ENCODE measurements around the gene WFIKKN1. TPM values are rescaled to one million over a fixed set of nuclear protein-coding genes. Genes with fewer than 3 reads are reported as not detected.

The WFIKKN1 gene
- total RNA-seq, 1 experiment from 2014 or later: 4.5 TPM

DNA sequence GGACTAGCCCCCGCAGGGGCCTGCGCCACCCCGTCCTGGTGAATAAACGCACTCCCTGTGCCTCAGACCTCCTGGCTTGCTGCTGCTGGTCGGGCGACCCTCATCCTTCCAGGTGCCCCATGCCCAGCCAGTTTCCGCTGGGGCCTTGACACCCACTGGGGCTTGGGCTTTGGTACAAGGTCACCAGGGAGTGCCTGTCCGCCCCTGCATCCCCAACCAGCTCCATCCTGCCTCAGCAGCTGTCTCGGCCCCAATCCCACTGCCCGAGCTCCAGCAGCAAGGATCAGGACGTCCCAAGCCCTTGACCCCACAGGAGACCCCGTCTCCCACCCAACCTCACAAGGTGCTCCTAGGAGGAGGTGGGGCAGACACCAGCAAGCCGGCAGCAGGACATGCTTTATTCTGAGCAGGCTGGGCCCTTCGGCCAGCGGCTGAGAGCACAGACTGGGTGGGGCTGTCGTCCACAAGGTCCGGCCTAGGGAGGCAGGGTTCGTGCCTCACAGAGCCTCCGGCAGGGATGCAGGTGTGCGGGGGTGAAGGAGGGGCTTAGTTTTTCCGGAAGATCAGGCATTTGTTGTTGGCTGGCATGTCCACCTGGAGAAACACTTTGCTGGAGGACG, 3.4 kb downstream of the WFIKKN1 start:
- no peaks in the 10 kb centered on the region; the same call in none of the 2 replicates for H3K36me3 ChIP-seq (replicated peaks; ENCODE audit: control insufficient read depth, insufficient read depth, low read length)
- DNase-seq: no peak
- no peaks in the 10 kb centered on the region for H3K27me3 ChIP-seq (ENCODE audit: control insufficient read depth, insufficient read depth, low read length)
- H3K4me3 ChIP-seq (ENCODE audit: insufficient read depth, low read depth, low read length): no peak overlapping the region

DNA sequence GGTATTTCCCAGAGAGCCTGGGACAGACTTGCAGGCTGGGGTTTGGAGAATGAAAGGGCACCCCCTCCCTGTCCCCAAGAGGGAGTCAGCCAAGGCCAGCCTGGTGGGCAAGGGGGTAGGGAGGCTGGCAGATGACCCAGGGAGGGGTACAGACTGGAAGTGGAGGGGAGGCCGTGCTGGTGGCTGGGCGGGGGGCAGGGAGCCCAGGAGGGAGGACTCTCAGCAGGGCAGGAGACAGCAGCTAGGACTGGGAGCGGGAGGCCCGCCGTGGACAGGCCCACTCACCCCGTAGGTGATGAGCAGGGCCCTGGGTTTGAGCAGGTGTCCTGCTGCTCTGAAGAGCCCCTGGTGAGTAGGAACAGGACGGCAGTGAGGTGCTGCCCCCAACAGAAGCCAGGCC, 4.2 kb downstream of the WFIKKN1 start:
- no peaks in the 10 kb centered on the region for H3K27me3 ChIP-seq (ENCODE audit: control insufficient read depth, insufficient read depth, low read length)
- H3K36me3 ChIP-seq (replicated peaks; ENCODE audit: control insufficient read depth, insufficient read depth, low read length): no peaks in the 10 kb centered on the region; the same call in none of the 2 replicates
- DNase-seq: no peak
- no peak overlapping the region for H3K4me3 ChIP-seq (ENCODE audit: insufficient read depth, low read depth, low read length)

DNA sequence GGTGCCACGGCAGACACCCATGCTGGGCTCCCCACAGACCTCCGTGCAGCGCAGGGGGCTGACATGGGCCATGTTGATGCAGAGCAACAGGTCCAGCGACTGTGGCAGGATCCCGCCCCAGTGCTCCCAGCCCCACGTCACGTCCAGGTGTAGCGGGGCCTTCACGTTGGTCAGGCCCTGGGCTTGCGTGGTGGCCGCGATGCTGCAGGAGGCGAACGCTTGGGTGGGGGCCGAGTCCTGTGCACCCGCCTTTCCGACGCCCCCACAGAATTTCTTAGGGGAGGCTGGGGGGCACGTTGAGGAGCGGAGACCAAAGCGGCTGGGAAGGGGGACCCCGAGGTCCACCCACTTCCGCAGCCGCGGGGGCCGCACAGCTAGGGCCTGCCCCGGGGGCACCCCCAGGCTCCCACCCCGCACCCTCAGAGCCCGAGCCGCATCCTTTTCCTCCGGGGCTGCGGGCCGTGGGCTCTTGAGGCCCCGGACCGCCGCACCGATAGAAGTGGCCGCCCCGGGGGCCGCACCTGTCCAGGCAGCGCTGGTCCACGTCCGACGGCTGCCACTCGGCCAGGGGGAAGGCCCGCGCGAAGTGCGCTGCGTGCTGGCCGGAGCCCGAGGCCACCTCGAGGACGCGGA, 4.9 kb downstream of the WFIKKN1 start:
- Histone ChIP-seq H3K27me3 (ENCODE audit: control insufficient read depth, insufficient read depth, low read length) (no peaks in the 10 kb centered on the region), H3K36me3 (replicated peaks; ENCODE audit: control insufficient read depth, insufficient read depth, low read length) (no peaks in the 10 kb centered on the region; the same call in none of the 2 replicates), H3K4me3 (ENCODE audit: insufficient read depth, low read depth, low read length) (peak overlapping the region; percentile 92)
- no peak for DNase-seq

DNA sequence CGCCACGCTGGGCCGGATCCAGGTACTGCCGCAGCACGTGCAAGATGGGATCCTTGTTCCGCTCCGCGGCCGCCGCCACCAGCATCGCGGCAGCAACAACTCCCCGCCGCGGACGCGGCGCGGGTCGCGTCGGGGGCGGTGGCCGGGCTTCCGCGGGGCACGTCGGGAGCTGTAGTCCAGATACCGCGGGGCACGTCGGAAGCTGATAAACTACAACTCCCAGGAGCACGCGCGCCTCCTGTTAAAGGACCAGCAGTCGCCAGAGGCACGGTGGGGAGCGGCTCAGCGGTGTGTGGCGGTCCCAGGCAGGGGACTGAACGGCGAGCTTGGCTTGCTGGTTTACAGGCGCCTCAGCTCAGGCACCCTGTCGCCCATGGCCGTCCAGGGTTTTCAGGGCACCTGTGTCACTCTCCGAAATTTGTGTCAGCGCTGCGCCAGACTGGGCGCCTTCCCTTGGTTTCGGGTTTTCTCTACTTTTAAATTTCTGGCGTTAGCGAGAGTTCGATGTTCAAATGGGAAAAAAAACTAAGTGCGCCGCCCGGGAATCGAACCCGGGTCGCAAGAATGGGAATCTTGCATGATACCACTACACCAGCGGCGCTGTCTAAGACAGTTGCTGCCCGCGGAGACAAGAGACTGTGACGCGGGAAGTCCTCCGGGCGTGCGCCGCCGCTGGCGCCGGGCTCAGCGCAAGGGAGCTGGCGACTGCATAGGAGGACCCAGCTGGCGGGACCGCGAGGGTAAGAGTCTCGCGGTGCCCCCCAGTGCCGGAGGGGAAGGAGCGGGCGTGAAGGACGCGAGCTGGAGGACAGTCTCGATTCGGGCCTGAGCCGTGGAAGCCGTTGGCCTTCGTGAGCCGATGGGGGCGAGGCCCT, 5.7 kb downstream of the WFIKKN1 start, which contains the start of gene METTL26:
METTL26 (minus strand) TSS at position 100 of the 875 bp plus-strand sequence; CDS start at position 85, 15 bp downstream.
- Histone ChIP-seq H3K4me3 (ENCODE audit: insufficient read depth, low read depth, low read length) (peak within 1 kb of the TSS; percentile 92), H3K36me3 (replicated peaks; ENCODE audit: control insufficient read depth, insufficient read depth, low read length) (no peaks in the 10 kb centered on the region; the same call in none of the 2 replicates), H3K27me3 (ENCODE audit: control insufficient read depth, insufficient read depth, low read length) (no peaks in the 10 kb centered on the region)
- DNase-seq: peak; percentile 99

DNA sequence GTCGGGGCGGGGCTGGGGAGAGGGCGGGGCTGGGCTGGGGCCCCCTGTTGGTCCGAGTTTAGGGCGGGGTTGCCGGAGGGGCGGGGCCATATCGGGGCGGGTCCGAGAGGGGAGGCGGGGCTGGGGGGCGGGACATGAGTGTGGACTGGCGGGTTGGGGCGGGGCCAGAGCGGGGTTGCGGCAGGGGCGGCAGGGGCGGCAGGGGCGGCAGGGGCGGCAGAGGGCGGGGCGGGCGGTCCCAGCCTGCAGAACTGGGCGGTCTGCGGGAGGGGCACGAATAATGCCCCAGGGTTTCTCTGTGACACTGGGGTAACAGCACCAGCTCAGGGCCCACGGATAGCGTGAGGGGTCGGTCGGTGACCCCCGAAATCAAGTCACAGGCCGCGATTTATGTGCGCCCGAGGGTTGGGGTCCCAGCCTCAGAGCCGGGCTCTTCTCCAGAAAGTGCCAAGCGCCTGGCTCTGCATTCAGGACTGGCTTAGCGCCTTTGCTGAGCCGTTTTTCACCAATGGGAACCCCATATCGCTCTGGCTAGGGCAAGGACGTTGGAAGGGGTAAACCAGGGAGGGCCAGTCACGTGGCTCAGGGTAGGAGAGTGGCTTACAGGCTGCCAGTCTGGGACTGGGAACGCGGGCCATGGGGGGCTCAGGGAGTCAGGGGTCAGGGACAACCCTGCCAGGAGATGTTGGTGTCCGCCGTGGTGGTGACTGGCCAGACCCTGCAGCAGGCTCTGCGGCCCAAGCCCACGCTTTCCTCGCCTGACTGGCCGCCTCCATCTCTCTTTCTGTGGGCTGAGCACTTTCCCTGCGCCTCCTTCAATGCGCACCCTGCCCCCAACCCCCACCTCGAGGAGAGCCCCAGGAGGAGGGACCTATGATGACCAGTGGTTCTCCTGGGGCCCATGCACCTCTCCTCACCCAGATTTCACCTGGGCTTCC, 6.6 kb downstream of the WFIKKN1 start:
- H3K4me3 ChIP-seq (ENCODE audit: insufficient read depth, low read depth, low read length): peak overlapping the region; percentile 92
- H3K36me3 ChIP-seq (replicated peaks; ENCODE audit: control insufficient read depth, insufficient read depth, low read length): no peaks in the 10 kb centered on the region; the same call in none of the 2 replicates
- H3K27me3 ChIP-seq (ENCODE audit: control insufficient read depth, insufficient read depth, low read length): peaks cover 1% of the 10 kb centered on the region
- peak; percentile 100 for DNase-seq

DNA sequence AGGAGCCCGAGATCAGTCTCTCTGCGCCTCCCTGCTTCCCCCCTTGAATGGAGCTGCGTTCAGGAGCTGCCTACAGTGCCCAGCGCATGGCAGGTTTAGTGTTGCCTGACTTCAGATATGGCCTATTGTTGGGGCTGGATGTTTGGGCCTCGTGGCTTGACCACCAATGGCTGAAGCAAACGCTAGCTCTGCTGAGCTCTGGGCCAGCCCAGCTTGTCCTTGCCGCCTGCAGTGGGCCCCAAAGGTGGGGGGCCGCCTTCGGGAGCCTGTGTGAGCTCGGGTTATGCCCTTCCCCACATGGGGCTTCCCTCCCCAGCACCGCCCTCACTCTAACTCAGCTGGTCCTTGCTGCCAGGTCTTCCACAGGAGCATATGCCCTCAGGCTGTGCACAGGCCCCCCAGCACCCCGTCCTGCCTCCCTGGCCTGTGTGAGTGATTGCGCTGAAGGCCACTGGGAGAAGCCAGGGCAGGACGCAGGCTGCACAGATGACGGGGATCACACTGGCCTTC, 7.3 kb downstream of the WFIKKN1 start:
- H3K36me3 ChIP-seq (replicated peaks; ENCODE audit: control insufficient read depth, insufficient read depth, low read length): no peaks in the 10 kb centered on the region; the same call in none of the 2 replicates
- H3K4me3 ChIP-seq (ENCODE audit: insufficient read depth, low read depth, low read length): no peak overlapping the region
- DNase-seq: no peak
- H3K27me3 ChIP-seq (ENCODE audit: control insufficient read depth, insufficient read depth, low read length): peaks cover 3% of the 10 kb centered on the region

DNA sequence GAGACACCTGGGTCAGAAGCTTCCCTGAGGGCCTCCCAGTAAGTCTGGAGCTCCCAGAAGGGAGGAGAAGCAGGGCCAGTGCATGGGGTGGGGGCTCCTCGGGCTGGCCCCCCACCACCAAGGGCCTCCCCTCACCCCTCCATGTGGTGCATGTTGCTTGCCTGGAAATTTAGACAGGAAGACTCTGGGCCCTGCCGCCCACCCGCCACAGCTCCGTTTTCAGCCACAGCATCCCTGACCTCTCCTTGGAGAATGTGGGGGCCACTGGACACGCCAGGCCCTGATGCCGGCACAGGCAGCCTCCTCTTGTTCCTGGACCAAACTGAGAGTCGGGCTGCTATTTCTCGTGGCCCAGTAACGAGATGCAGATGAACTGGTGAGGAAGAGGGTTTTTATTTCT, 8.1 kb downstream of the WFIKKN1 start:
- peaks cover 3% of the 10 kb centered on the region for H3K27me3 ChIP-seq (ENCODE audit: control insufficient read depth, insufficient read depth, low read length)
- H3K4me3 ChIP-seq (ENCODE audit: insufficient read depth, low read depth, low read length): no peak overlapping the region
- DNase-seq: no peak
- H3K36me3 ChIP-seq (replicated peaks; ENCODE audit: control insufficient read depth, insufficient read depth, low read length): no peaks in the 10 kb centered on the region; the same call in none of the 2 replicates

DNA sequence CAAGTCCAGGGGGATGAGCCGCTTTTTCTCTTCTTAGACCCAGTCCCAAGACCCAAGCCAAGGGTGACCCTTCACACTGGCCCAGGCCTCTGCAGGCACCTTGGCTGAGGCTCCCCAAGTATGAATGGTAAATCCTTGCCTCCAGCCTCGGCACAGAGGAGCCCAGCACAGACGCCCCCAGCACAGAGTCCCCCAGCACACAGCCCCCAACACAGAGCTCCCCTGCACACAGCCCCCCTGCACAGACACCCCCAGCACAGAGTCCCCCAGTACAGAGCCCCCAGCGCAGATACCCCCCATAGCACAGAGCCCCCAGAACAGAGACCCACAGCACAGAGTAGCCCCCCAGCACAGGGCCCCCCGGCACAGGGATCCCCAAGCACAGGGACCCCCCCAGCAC, 9.8 kb downstream of the WFIKKN1 start:
- H3K36me3 ChIP-seq (replicated peaks; ENCODE audit: control insufficient read depth, insufficient read depth, low read length): no peaks in the 10 kb centered on the region
- H3K4me3 ChIP-seq (ENCODE audit: insufficient read depth, low read depth, low read length): no peak overlapping the region
- peaks cover 3% of the 10 kb centered on the region for H3K27me3 ChIP-seq (ENCODE audit: control insufficient read depth, insufficient read depth, low read length)
- DNase-seq: no peak

DNA sequence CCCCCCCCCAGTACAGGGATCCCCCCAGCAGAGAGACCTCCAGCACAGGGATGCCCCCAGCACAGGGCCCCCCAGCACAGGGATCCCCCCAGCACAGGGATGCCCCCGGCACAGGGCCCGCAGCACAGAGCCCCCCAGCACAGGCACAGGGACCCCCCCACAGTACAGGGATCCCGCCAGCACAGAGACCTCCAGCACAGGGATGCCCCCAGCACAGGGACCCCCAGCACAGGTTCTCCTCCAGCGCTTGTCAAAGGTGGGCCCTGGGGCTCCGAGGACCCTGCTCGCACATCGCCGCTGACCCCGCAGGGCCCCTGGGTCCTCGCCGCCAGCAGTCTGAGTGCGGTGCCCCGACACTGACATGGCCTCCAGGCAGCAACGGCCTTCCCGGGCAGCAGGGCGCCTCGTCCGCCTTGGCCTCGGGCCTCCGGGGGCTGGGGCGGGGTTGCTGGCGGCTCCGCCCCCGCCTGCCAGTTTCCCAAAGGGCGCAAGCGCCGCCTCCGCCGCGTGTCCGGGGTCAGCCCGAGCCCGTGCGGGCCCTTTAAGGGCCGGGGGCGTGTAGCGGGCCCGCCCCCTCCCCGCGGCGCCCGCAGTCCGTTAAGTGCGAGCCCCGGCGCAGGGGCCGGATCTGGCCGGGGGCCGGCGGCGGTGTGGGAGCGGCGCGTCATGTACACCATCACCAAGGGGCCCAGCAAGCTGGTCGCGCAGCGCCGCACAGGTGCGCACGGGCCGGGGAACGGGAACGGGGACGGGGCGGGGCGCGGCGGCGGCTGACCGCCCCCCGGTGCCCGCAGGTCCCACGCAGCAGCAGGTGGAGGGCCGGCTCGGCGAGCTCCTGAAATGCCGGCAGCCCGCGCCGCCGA, 10.8 kb downstream of the WFIKKN1 start, which contains the start of gene MCRIP2:
MCRIP2 (plus strand) TSS at position 503 of the 863 bp plus-strand sequence; CDS start at position 667, 164 bp downstream.
- peak; percentile 100 for DNase-seq

DNA sequence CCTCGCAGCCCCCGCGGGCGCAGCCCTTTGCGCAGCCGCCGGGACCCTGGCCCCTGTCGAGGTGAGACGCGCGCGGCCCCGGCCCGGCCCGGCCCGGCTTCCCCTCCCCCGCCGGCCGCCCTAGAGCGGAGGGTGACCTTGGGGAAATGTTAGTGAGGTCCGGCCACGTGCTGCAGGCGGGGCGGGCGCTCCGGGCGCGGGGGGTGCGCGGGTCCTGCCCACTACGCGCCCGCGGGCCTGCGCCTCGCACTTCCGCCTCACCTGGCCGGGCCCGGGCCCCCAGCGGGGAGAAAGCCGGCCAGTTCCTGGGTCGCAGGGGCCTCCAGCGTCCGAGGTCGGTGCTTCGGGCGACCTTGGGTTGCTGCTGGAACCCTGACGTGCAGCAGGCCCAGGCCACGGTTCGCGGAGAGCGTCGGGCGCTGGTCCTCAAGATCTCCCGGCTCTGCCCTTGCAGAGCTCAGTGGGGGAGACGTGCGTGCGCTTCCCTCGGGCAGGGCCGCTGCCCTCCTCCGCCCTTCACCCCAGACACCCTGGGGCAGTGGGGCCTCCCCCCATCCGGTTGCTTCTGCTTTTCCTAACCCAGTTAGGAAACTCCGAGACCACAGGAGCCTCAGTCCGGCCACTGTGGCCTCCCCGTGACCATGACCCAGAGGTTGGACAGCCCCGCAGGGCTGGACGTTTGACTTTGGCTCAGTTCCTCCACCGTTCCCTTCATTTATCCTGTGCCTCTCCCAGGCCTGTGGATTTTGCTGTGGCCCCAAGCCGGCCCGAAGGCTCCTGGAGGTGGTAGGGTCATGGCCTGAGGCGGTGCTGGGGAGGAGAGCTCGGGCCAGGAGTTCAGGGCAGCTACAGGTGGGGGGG, 11.6 kb downstream of the WFIKKN1 start:
- DNase-seq: peak; percentile 93
- no peaks in the 10 kb centered on the region; the same call in 1 of the 2 replicates for H3K36me3 ChIP-seq (replicated peaks; ENCODE audit: control insufficient read depth, insufficient read depth, low read length)
- H3K27me3 ChIP-seq (ENCODE audit: control insufficient read depth, insufficient read depth, low read length): peaks cover 3% of the 10 kb centered on the region
- peak overlapping the region; percentile 70 for H3K4me3 ChIP-seq (ENCODE audit: insufficient read depth, low read depth, low read length)

More for the DNA sequence above, 10.8 kb downstream of the WFIKKN1 start, which contains the start of gene MCRIP2:
- Histone ChIP-seq H3K36me3 (replicated peaks; ENCODE audit: control insufficient read depth, insufficient read depth, low read length) (no peaks in the 10 kb centered on the region; the same call in 1 of the 2 replicates), H3K27me3 (ENCODE audit: control insufficient read depth, insufficient read depth, low read length) (peaks cover 3% of the 10 kb centered on the region), H3K4me3 (ENCODE audit: insufficient read depth, low read depth, low read length) (peak within 1 kb of the TSS; percentile 70)

DNA sequence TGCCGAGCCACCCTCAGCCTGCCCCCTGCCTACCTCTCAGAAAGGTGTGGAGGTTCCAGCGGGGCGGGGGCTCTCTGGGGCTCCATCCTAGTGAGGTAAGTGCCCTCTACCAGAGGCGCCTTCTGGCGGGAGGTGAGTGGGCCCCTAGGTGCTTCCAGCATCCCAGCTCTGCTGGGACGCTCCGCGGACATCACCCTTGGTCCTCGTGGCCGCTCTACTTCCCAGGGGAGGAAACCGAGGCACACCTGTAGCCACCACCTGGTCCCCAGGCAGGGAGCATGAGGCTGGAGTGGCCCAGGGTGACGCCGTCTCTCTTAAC, 12.2 kb downstream of the WFIKKN1 start:
- peak; percentile 74 for DNase-seq
- Histone ChIP-seq H3K27me3 (ENCODE audit: control insufficient read depth, insufficient read depth, low read length) (peaks cover 3% of the 10 kb centered on the region), H3K36me3 (replicated peaks; ENCODE audit: control insufficient read depth, insufficient read depth, low read length) (no peaks in the 10 kb centered on the region; the same call in 1 of the 2 replicates), H3K4me3 (ENCODE audit: insufficient read depth, low read depth, low read length) (peak overlapping the region; percentile 70; the same call in 1 of the 2 replicates)

DNA sequence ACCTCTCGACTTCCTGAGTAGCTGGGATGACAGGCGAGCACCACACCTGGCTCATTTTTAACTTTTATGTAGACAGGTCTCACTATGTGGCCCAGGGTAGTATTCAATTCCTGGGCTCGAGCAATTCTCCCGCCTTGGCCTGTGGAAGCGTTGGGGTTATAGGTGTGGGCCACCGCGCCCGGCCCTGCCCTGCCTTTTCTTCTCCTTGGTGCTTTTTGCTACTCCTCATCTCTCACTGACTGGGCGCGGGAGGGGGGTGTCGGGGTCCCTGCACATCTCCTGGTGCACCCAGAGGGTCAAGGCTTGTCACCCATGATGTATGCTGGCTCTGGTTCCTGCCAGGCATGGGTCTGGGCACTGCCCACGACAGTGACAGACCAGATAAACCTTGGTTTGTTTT, 13.8 kb downstream of the WFIKKN1 start:
- H3K27me3 ChIP-seq (ENCODE audit: control insufficient read depth, insufficient read depth, low read length): peaks cover 3% of the 10 kb centered on the region
- no peak for DNase-seq
- H3K36me3 ChIP-seq (replicated peaks; ENCODE audit: control insufficient read depth, insufficient read depth, low read length): no peaks in the 10 kb centered on the region; the same call in 1 of the 2 replicates
- H3K4me3 ChIP-seq (ENCODE audit: insufficient read depth, low read depth, low read length): no peak overlapping the region

Measured in H7 (cell line).